Type B pancreatic cell (in vitro differentiated cells): Measurements from ENCODE around the gene LKAAEAR1. TPM values are rescaled to one million over a fixed set of nuclear protein-coding genes. Genes with fewer than 3 reads are reported as not detected.

ENCODE experiments used
- DNase-seq: peaks from one replicate; pipeline ENCODE4 v3.0.0; 2021; ENCODE audit warnings: mixed read lengths; ENCODE audit not compliant: unreplicated experiment; ENCODE audit errors: extremely low spot score
- H3K27ac Mint-ChIP-seq: 2 replicates; pipeline ENCODE4 v1.8.0; 2021; ENCODE audit warnings: mild to moderate bottlenecking, mixed read lengths
- H3K27me3 Mint-ChIP-seq: 2 replicates; pipeline ENCODE4 v1.8.0; 2021; ENCODE audit warnings: mixed read lengths
- H3K36me3 Mint-ChIP-seq: 2 replicates; pipeline ENCODE4 v1.8.0; 2021; ENCODE audit warnings: mixed read lengths
- H3K4me1 Mint-ChIP-seq: one replicate; pipeline ENCODE4 v1.8.0; 2021; ENCODE audit warnings: mixed read lengths; ENCODE audit not compliant: unreplicated experiment
- H3K4me3 Mint-ChIP-seq: 2 replicates; pipeline ENCODE4 v1.8.0; 2021; ENCODE audit warnings: mild to moderate bottlenecking, mixed read lengths
- H3K9me3 Mint-ChIP-seq: 2 replicates; pipeline ENCODE4 v1.8.0; 2021; ENCODE audit warnings: mixed read lengths
- total RNA-seq: library from RNA; stranded (reverse); gene quantifications from 2 replicates; pipeline ENCODE4 v1.2.1, GENCODE V29; 2021; ENCODE audit warnings: low replicate concordance
- TF ChIP-seq, protein P1 (sequence below): fragments of 200-600 bp; sonication (generic); conservative IDR thresholded peaks from 2 replicates; pipeline ENCODE4 v1.5.0; 2021; ENCODE audit warnings: antibody characterized with exemption, mild to moderate bottlenecking

The LKAAEAR1 gene
- total RNA-seq, 1 donor from 2014 or later = not detected

DNA sequence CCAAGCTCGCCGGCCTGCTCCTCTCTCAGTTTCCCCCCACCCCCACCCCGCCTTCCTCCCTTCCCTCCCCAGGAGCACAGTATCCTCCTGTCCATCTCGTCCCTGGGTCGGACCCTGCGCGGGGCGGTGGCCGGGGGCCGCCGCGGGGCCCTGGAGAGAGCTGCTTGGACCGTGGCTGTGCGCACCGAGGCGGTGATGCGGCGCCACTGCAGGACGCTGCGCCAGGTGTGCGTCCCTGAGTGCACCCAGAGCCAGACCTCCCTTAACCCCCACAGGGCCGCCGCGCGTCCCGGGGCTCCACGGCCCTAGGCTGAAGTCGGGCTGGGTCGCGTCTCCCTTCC lies 46.0 kb downstream of the LKAAEAR1 start:
- peaks cover 47% of the 10 kb centered on the region for H3K27me3 Mint-ChIP-seq
- no peak for DNase-seq
- H3K36me3 Mint-ChIP-seq = no peaks in the 10 kb centered on the region
- TF ChIP-seq, protein P1, sequence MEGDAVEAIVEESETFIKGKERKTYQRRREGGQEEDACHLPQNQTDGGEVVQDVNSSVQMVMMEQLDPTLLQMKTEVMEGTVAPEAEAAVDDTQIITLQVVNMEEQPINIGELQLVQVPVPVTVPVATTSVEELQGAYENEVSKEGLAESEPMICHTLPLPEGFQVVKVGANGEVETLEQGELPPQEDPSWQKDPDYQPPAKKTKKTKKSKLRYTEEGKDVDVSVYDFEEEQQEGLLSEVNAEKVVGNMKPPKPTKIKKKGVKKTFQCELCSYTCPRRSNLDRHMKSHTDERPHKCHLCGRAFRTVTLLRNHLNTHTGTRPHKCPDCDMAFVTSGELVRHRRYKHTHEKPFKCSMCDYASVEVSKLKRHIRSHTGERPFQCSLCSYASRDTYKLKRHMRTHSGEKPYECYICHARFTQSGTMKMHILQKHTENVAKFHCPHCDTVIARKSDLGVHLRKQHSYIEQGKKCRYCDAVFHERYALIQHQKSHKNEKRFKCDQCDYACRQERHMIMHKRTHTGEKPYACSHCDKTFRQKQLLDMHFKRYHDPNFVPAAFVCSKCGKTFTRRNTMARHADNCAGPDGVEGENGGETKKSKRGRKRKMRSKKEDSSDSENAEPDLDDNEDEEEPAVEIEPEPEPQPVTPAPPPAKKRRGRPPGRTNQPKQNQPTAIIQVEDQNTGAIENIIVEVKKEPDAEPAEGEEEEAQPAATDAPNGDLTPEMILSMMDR = no peak
- no peaks in the 10 kb centered on the region for H3K4me1 Mint-ChIP-seq
- H3K27ac Mint-ChIP-seq = no peak overlapping the region
- H3K9me3 Mint-ChIP-seq = no peaks in the 10 kb centered on the region
- H3K4me3 Mint-ChIP-seq = no peak overlapping the region

DNA sequence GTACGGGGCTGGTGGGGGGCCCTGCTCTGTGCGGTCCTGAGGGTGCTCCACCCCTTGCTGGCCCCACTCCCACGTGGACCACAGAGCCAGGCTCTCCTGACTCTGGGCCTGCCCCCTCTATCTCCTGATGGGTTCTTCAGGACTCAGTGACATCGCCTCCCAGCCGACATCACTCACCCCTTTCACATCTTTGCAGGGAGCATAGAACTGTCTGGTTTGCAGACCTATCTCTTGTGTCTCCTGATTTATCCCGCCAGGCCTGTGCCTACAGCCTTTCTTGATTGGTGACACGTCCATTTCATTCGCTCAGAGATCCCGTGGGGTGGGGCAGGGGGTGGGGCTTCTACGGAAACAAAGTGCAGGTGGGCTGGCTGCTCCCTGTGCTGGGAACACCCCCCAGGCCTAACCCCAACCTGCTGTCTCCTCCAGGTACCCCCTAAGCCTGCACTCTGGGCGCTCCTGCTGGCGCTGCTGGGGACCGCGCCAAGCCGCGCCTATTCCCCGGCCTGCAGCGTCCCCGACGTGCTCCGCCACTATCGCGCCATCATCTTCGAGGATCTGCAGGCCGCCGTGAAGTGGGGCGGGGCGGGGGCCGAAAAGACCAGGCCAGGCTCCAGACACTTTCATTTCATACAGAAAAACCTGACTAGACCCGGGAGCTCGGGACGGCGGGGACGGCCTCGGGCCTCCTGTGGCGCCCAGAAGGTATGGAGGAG lies 46.5 kb downstream of the LKAAEAR1 start:
- peak overlapping the region; percentile 74 for H3K27ac Mint-ChIP-seq
- H3K4me1 Mint-ChIP-seq = no peaks in the 10 kb centered on the region
- TF ChIP-seq, protein P1 = no peak
- H3K9me3 Mint-ChIP-seq = no peaks in the 10 kb centered on the region
- H3K4me3 Mint-ChIP-seq = peak overlapping the region; percentile 80
- peaks cover 47% of the 10 kb centered on the region for H3K27me3 Mint-ChIP-seq
- no peaks in the 10 kb centered on the region for H3K36me3 Mint-ChIP-seq
- DNase-seq = no peak

DNA sequence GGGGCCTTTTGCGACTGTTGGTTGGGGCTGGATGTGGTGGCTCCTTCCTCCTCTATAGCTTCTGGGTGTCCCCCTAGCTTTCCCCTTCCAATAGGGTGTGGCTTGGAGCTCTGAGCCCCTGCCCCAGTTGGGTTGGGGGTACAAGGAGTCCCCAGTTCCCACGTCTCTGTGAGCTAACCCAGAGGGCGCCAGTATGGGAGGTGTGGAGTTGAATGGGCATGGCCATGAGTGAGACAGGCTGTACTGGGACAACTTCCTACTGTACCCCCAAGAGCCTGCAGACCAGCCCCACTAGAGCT lies 47.0 kb downstream of the LKAAEAR1 start:
- no peak for DNase-seq
- H3K4me3 Mint-ChIP-seq = no peak overlapping the region
- no peaks in the 10 kb centered on the region for H3K4me1 Mint-ChIP-seq
- H3K27ac Mint-ChIP-seq = no peak overlapping the region
- H3K36me3 Mint-ChIP-seq = no peaks in the 10 kb centered on the region
- no peaks in the 10 kb centered on the region for H3K9me3 Mint-ChIP-seq
- peaks cover 47% of the 10 kb centered on the region for H3K27me3 Mint-ChIP-seq
- TF ChIP-seq, protein P1 = no peak

DNA sequence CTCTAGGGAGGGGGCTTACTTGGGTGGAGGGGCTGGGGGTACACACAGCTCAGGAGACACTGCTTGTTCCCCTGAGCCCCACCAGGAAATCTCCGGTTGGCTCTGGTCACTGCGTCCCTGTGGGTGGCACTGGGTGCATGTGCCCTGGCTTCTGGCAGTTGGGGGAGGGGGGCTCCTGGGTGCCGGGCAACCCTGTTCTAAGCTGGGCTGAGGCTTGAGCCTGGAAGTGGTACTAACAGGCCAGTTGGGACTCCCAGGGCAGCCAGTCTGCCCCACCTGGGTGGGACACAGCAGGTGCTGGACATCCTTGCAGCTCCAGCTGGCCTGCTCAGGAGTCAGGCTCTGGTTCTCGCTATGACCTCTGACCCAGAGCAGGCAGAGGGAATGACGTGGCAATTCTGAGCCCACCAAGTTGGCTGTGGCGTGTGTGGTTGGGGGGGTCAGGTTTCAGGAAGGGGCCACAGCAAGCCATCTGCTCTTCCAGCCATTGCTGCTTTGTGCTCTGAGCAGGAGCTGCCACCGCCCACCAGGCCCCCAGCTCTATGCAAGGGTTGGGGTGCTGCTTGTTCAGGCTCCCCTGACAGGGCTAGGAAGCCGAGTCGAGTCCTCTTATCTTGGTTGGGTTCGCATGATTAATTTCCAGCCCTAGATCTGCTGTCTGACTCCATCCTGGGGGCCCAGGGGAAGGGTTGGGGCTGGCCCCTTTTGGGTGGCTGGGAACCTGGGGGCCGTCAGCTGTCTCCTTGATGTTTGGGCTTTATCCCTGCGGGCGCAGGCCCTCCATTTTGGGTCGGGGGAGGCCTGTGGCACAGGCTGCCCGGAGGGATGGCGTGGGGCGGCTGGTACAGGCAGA lies 47.6 kb downstream of the LKAAEAR1 start:
- H3K9me3 Mint-ChIP-seq = no peaks in the 10 kb centered on the region
- H3K4me1 Mint-ChIP-seq = no peaks in the 10 kb centered on the region
- H3K27ac Mint-ChIP-seq = no peak overlapping the region
- TF ChIP-seq, protein P1 = no peak
- no peak for DNase-seq
- H3K4me3 Mint-ChIP-seq = no peak overlapping the region
- peaks cover 42% of the 10 kb centered on the region for H3K27me3 Mint-ChIP-seq
- H3K36me3 Mint-ChIP-seq = no peaks in the 10 kb centered on the region

DNA sequence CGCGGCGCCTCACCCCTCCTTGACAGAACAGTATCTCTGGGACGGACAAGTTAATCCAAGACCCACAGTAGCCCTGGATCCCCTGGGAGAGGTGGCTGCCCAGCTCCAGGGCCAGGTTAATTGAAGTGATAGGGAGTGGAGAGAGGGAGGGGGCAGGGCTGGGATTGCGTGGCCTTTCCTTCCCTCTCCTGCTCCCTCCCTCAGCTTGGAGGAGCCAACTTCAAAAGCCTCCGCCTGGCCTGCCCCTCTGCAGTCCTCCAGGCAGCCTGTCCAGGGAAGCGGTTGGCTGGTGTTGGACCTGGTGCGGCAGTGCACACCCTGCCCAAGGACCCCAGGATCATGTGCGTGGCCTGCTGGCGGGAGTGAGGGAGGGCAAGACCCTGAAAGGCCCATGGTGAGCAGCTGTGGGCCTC lies 48.3 kb downstream of the LKAAEAR1 start, which contains the start of gene C20orf204:
Gene C20orf204 (plus strand): TSS at position 250 of the 413 bp plus-strand sequence. CDS start 142 bp downstream, at position 392.
- Mint-ChIP-seq H3K4me3 (no peak within 1 kb of the TSS), H3K27ac (peak within 1 kb of the TSS; percentile 16), H3K9me3 (no peaks in the 10 kb centered on the region), H3K4me1 (no peaks in the 10 kb centered on the region), H3K27me3 (peaks cover 36% of the 10 kb centered on the region), H3K36me3 (peaks cover 3% of the 10 kb centered on the region)
- no peak for DNase-seq
- TF ChIP-seq, protein P1 = no peak
